HEK293 (cell line): ENCODE measurements around the gene NUP88.

Source experiments
- CTCF ChIA-PET: fragments of 350-600 bp; formaldehyde crosslinking; extraction: SDS; loops from one replicate; lab custom pipeline; 2021; ENCODE audit warnings: antibody characterized with exemption; lab: Yijun Ruan, JAX
- POLR2A ChIA-PET: fragments of 300-600 bp; formaldehyde crosslinking; extraction: SDS; loops from one replicate; lab custom pipeline; 2020; ENCODE audit warnings: antibody characterized with exemption, inconsistent platforms; lab: Yijun Ruan, JAX
- H3K27ac ChIP-seq: fragments of 200-500 bp; sonication (Bioruptor generic); 2 replicates; pipeline ENCODE4 v1.5.1; 2014; ENCODE audit warnings: low read depth, low read length, control low read depth, inconsistent platforms; ENCODE audit errors: extremely low read depth
- H3K36me3 ChIP-seq, 2 experiments: fragments of 200-500 bp in 1 of 2; sonication (Bioruptor generic) in 1 of 2; 1 replicate in 1 of 2; 2 replicates in 1 of 2; pipeline ENCODE4 v1.5.1; 2014 to 2017; ENCODE audit warnings: inconsistent platforms in 2 of 2, low read length in 2 of 2; ENCODE audit not compliant: control insufficient read depth in 2 of 2, insufficient read depth in 1 of 2
- H3K4me1 ChIP-seq: fragments of 200-500 bp; sonication (Bioruptor generic); 2 replicates; pipeline ENCODE4 v1.5.1; 2014; ENCODE audit warnings: mild to moderate bottlenecking, low read length, inconsistent platforms; ENCODE audit not compliant: control insufficient read depth, insufficient read depth
- H3K4me3 ChIP-seq: 2 replicates; pipeline ENCODE4 v1.5.1; 2011; ENCODE audit warnings: low read depth, mild to moderate bottlenecking, control low read depth, low read length, moderate library complexity
- H3K9me3 ChIP-seq: fragments of 200-500 bp; sonication (Bioruptor generic); 2 replicates; pipeline ENCODE4 v1.5.1; 2014; ENCODE audit warnings: low read depth, low read length, inconsistent platforms; ENCODE audit not compliant: control insufficient read depth, insufficient read depth
- BCL6B ChIP-seq: fragments of 450-650 bp; formaldehyde crosslinking; IDR thresholded peaks from 2 replicates; pipeline ENCODE4 v1.5.1; 2017; ENCODE audit warnings: missing biosample characterization, missing genetic modification characterization
- GFI1B ChIP-seq: fragments of 450-650 bp; formaldehyde crosslinking; IDR thresholded peaks from 2 replicates; pipeline ENCODE4 v1.5.1; 2016; ENCODE audit warnings: missing biosample characterization, missing genetic modification characterization
- HOXC10 ChIP-seq: sonication (generic); formaldehyde crosslinking; IDR thresholded peaks from 2 replicates; pipeline ENCODE4 v1.8.1; 2023; ENCODE audit warnings: mild to moderate bottlenecking, missing genetic modification reagents
- MEIS1 ChIP-seq: sonication (generic); formaldehyde crosslinking; IDR thresholded peaks from 2 replicates; pipeline ENCODE4 v1.8.1; 2022; ENCODE audit warnings: missing genetic modification reagents, mild to moderate bottlenecking, borderline replicate concordance
- PRDM6 ChIP-seq: fragments of 450-650 bp; formaldehyde crosslinking; IDR thresholded peaks from 2 replicates; pipeline ENCODE4 v1.5.1; 2017; ENCODE audit warnings: missing biosample characterization, missing genetic modification characterization
- REPIN1 ChIP-seq: fragments of 450-650 bp; formaldehyde crosslinking; IDR thresholded peaks from 2 replicates; pipeline ENCODE4 v1.5.1; 2017; ENCODE audit warnings: missing biosample characterization, missing genetic modification characterization, low read depth
- SCRT1 ChIP-seq: fragments of 450-650 bp; formaldehyde crosslinking; IDR thresholded peaks from 2 replicates; pipeline ENCODE4 v1.5.1; 2016; ENCODE audit warnings: missing biosample characterization, missing genetic modification characterization, borderline replicate concordance
- TRIM28 ChIP-seq: IDR thresholded peaks from 2 replicates; pipeline ENCODE4 v1.6.1; 2011; ENCODE audit warnings: low read length, control low read depth, borderline replicate concordance
- ZBTB17 ChIP-seq: fragments of 450-650 bp; formaldehyde crosslinking; IDR thresholded peaks from 2 replicates; pipeline ENCODE4 v1.5.1; 2016; ENCODE audit warnings: missing biosample characterization, missing genetic modification characterization
- ZNF10 ChIP-seq: fragments of 450-650 bp; formaldehyde crosslinking; IDR thresholded peaks from 2 replicates; pipeline ENCODE4 v1.5.1; 2017; ENCODE audit warnings: missing biosample characterization, missing genetic modification characterization
- ZNF140 ChIP-seq: fragments of 450-650 bp; formaldehyde crosslinking; IDR thresholded peaks from 2 replicates; pipeline ENCODE4 v1.5.1; 2016; ENCODE audit warnings: missing biosample characterization, missing genetic modification characterization
- ZNF174 ChIP-seq: fragments of 450-650 bp; formaldehyde crosslinking; IDR thresholded peaks from 2 replicates; pipeline ENCODE4 v1.5.0; 2017; ENCODE audit warnings: missing biosample characterization, mild to moderate bottlenecking, missing genetic modification characterization
- ZNF2 ChIP-seq: fragments of 450-650 bp; formaldehyde crosslinking; IDR thresholded peaks from 2 replicates; pipeline ENCODE4 v1.5.1; 2016; ENCODE audit warnings: missing biosample characterization, missing genetic modification characterization
- ZNF449 ChIP-seq: fragments of 450-650 bp; formaldehyde crosslinking; IDR thresholded peaks from 2 replicates; pipeline ENCODE4 v1.5.1; 2017; ENCODE audit warnings: missing biosample characterization, mild to moderate bottlenecking, missing genetic modification characterization, moderate library complexity
- ZNF621 ChIP-seq: fragments of 450-650 bp; formaldehyde crosslinking; IDR thresholded peaks from 2 replicates; pipeline ENCODE4 v1.5.1; 2017; ENCODE audit warnings: missing biosample characterization, missing genetic modification characterization
- ZNF660 ChIP-seq: fragments of 450-650 bp; IDR thresholded peaks from 2 replicates; pipeline ENCODE4 v1.5.1; 2018; ENCODE audit warnings: missing biosample characterization, mild to moderate bottlenecking, missing genetic modification characterization
- TF ChIP-seq, protein P1 (sequence below): fragments of 450-650 bp; formaldehyde crosslinking; IDR thresholded peaks from 2 replicates; pipeline ENCODE4 v1.5.1; 2016; ENCODE audit warnings: missing biosample characterization, missing genetic modification characterization
- TF ChIP-seq, protein P2 (sequence below): fragments of 450-650 bp; formaldehyde crosslinking; IDR thresholded peaks from 2 replicates; pipeline ENCODE4 v1.5.1; 2016; ENCODE audit warnings: missing biosample characterization, missing genetic modification characterization

Gene NUP88

DNA sequence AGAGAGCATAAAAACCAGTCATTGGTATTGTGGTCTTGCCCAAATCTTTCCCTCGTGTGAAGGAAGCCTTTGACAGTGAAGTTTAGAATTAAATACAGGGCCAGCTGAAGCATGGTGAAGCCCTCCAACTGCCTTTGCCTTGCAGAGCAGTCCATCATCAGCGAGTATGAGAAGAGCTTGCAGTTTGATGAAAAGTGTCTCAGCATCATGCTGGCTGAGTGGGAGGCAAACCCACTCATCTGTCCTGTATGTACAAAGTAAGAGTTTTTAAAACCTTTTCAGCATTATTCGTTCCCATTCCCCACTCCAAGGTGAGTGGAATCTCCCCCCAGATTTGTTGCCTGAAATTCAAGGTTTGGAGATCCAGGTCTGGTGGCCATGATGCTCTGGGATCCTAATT lies 6.4 kb upstream of the NUP88 start:
- ChIA-PET POLR2A (interaction anchor here (1.1 kb wide), 1 partner anchor 11 kb away, joined by 3 read pairs; no protein-coding TSS in a partner anchor), CTCF (interaction anchor here (0.6 to 3.5 kb wide), 3 partner anchors 13 to 1175 kb away, joined by 3 to 20 read pairs (median 4); partner anchors contain the start of gene C1QBP)
- Histone ChIP-seq H3K27ac (no peak overlapping the region), H3K4me3 (no peak overlapping the region), H3K9me3 (no peaks in the 10 kb centered on the region), H3K4me1 (no peaks in the 10 kb centered on the region), H3K36me3 (peaks cover 83 to 96% of the 10 kb centered on the region in 2 experiments)
- no peak for TF ChIP-seq MEIS1
- TF ChIP-seq ZNF140 (tag by site-specific recombination), result no peak
- TF ChIP-seq ZNF174 (tag by site-specific recombination), result no peak
- TF ChIP-seq ZNF660 (tag by site-specific recombination), result no peak

DNA sequence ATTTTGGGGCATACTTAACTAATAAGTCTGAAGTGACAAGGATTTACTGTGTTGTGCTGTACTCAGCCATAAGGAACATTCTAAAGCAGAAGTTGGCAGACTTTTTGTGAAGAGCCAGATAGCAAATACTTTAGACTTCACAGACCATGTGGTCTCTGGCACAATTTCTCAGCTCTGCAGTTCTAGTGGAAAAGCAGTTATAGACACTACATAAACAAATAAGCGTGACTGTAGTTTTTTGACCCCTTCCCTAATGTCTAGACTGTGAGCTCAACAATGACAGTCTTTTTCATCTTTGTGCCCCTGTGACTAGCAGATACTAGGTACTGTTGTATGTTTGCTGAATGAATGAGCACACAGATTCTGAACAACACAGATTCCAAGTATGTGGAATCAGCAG lies 5.4 kb upstream of the NUP88 start:
- Histone ChIP-seq H3K36me3 (peaks cover 74 to 86% of the 10 kb centered on the region in 2 experiments), H3K4me1 (no peaks in the 10 kb centered on the region), H3K9me3 (no peaks in the 10 kb centered on the region), H3K4me3 (no peak overlapping the region), H3K27ac (no peak overlapping the region)
- CTCF ChIA-PET, result interaction anchor here (1.6 to 3.5 kb wide), 2 partner anchors 14 kb away, joined by 10 to 20 read pairs; partner anchors contain the start of gene C1QBP
- POLR2A ChIA-PET, result interaction anchor here (1.0 kb wide), 1 partner anchor 14 kb away, joined by 4 read pairs; the partner anchor contains the start of gene C1QBP
- TF ChIP-seq PRDM6 (tag by site-specific recombination) (peak; percentile 45; the same call in 1 of the 2 replicates), TRIM28 (no peak)

DNA sequence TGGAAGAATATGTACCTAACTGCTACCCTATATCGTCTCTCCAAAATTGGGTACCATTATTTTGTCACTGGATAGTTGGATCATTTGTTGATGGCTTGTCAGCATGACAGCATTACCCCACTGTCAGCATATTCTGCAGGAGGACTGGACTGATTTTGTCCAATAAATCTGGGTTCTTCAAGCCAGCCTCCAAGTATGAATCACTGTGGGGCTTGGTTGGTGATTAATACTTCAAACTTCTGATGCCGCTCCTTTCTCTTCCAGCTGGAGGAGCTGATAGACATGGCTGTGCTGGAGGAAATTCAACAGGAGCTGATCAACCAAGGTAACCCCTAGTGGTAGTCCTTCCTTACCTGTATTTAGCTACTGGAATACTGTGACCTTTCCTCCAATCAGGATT lies 3.0 kb upstream of the NUP88 start:
- TF ChIP-seq GFI1B (tag by site-specific recombination) (no peak), ZBTB17 (0 out of 2 replicates have a peak, but pooled peaks have one; percentile 10), ZNF140 (tag by site-specific recombination) (no peak), ZNF449 (tag by site-specific recombination) (no peak), BCL6B (tag by site-specific recombination) (no peak)
- Histone ChIP-seq H3K4me1 (no peaks in the 10 kb centered on the region), H3K4me3 (no peak overlapping the region), H3K27ac (no peak overlapping the region), H3K9me3 (no peaks in the 10 kb centered on the region), H3K36me3 (peaks cover 61 to 62% of the 10 kb centered on the region in 2 experiments)
- ChIA-PET CTCF (interaction anchor here (0.8 to 0.9 kb wide), 2 partner anchors 15 to 17 kb away, joined by 5 read pairs; partner anchors contain the start of gene C1QBP), POLR2A (interaction anchor here (1.4 kb wide), 1 partner anchor 17 kb away, joined by 7 read pairs; the partner anchor contains the start of gene C1QBP)

- Histone ChIP-seq H3K36me3 (peaks cover 59% of the 10 kb centered on the region in 2 experiments), H3K27ac (peak within 1 kb of the TSS; percentile 92), H3K4me3 (peak within 1 kb of the TSS; percentile 97), H3K4me1 (no peaks in the 10 kb centered on the region; the same call in 1 of the 2 replicates), H3K9me3 (no peaks in the 10 kb centered on the region)
- POLR2A ChIA-PET, result interaction anchor here (0.9 to 3.8 kb wide), 14 partner anchors 10 to 228 kb away, joined by 3 to 43 read pairs (median 5); partner anchors contain the start of genes C1QBP, DERL2, DHX33 and MIS12
- CTCF ChIA-PET, result interaction anchor here (0.6 to 1.6 kb wide), 2 partner anchors 19 to 22 kb away, joined by 3 to 9 read pairs; partner anchors contain the start of gene C1QBP
- TF ChIP-seq ZNF2 (tag by site-specific recombination) (peak; percentile 48; the same call in 1 of the 2 replicates), MEIS1 (no peak), REPIN1 (peak; percentile 65; the same call in 1 of the 2 replicates), GFI1B (tag by site-specific recombination) (no peak), HOXC10 (CRISPR knock-in tag) (no peak), ZNF10 (tag by site-specific recombination) (no peak), SCRT1 (tag by site-specific recombination) (no peak), ZNF621 (tag by site-specific recombination) (no peak)
- TF ChIP-seq, protein P1, sequence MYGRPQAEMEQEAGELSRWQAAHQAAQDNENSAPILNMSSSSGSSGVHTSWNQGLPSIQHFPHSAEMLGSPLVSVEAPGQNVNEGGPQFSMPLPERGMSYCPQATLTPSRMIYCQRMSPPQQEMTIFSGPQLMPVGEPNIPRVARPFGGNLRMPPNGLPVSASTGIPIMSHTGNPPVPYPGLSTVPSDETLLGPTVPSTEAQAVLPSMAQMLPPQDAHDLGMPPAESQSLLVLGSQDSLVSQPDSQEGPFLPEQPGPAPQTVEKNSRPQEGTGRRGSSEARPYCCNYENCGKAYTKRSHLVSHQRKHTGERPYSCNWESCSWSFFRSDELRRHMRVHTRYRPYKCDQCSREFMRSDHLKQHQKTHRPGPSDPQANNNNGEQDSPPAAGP (tag by site-specific recombination), result peak; percentile 44; the same call in 1 of the 2 replicates
- TF ChIP-seq, protein P2, sequence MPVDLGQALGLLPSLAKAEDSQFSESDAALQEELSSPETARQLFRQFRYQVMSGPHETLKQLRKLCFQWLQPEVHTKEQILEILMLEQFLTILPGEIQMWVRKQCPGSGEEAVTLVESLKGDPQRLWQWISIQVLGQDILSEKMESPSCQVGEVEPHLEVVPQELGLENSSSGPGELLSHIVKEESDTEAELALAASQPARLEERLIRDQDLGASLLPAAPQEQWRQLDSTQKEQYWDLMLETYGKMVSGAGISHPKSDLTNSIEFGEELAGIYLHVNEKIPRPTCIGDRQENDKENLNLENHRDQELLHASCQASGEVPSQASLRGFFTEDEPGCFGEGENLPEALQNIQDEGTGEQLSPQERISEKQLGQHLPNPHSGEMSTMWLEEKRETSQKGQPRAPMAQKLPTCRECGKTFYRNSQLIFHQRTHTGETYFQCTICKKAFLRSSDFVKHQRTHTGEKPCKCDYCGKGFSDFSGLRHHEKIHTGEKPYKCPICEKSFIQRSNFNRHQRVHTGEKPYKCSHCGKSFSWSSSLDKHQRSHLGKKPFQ (tag by site-specific recombination), result no peak
Measured at GRCh38 chr17:5419959-5420653, 644 bp upstream of the NUP88 start, which contains the start of gene RPAIN. Gene RPAIN (plus strand): TSS chr17:5420182. CDS start chr17:5420211, 29 bp downstream.
